OCI-LY7 (cell line): ENCODE data around the gene FRRS1L.

ENCODE experiments used
- CTCF ChIP-seq: fragments of 200-600 bp; sonication (generic); conservative IDR thresholded peaks from 2 replicates; pipeline ENCODE4 v1.5.1; 2014; ENCODE audit warnings: mild to moderate bottlenecking, antibody characterized with exemption, low read length, moderate library complexity, mixed read lengths
- EZH2phosphoT487 ChIP-seq: fragments of 200-600 bp; sonication (generic); IDR thresholded peaks from 2 replicates; pipeline ENCODE4 v1.6.1; 2018; ENCODE audit warnings: low read depth, borderline replicate concordance, mild to moderate bottlenecking, mixed run types, antibody characterized with exemption, low read length, moderate library complexity, mixed read lengths

- TF ChIP-seq CTCF (no peak), EZH2phosphoT487 (no peak)
Observed at GRCh38 chr9:109114670-109115069, 52.4 kb downstream of the FRRS1L start.
